Uterus (tissue), 4 donors: ENCODE measurements around the gene NELL1. TPM values are rescaled to one million over a fixed set of nuclear protein-coding genes. Genes with fewer than 3 reads are reported as not detected.

ENCODE experiments used
- DNase-seq, 2 donors: peaks; one replicate each; pipeline ENCODE4 v3.0.0-alpha.2; 2019 to 2020
- H3K27ac ChIP-seq, 2 donors: fragments of 200-600 bp; sonication (generic); 1 replicate in 1 of 2; 2 replicates in 1 of 2; pipeline ENCODE4 v1.5.1; 2016 to 2018
- H3K27me3 ChIP-seq, 2 donors: fragments of 200-600 bp; sonication (generic); one replicate each; pipeline ENCODE4 v1.5.1; 2018 to 2019; ENCODE audit warnings: control low read depth in 1 of 2
- H3K36me3 ChIP-seq, 2 donors: fragments of 200-600 bp; sonication (generic); one replicate each; pipeline ENCODE4 v1.5.1; 2019; ENCODE audit warnings: control low read depth in 1 of 2
- H3K4me1 ChIP-seq, 2 donors: fragments of 200-600 bp; sonication (generic); one replicate each; pipeline ENCODE4 v1.5.1; 2018 to 2019; ENCODE audit warnings: control low read depth in 1 of 2
- H3K4me3 ChIP-seq, 2 donors: fragments of 200-600 bp; sonication (generic); 1 replicate in 1 of 2; 2 replicates in 1 of 2; pipeline ENCODE4 v1.5.1; 2018 to 2019; ENCODE audit warnings: mild to moderate bottlenecking in 1 of 2
- H3K9me3 ChIP-seq, 2 donors: fragments of 200-600 bp; sonication (generic); one replicate each; pipeline ENCODE4 v1.5.1; 2019; ENCODE audit warnings: control low read depth in 1 of 2
- CTCF ChIP-seq, 4 experiments: fragments of 200-600 bp in 2 of 4; fragments of 450-650 bp in 2 of 4; sonication (generic) in 2 of 4; IDR thresholded peaks; one replicate each; pipeline ENCODE4 v1.5.1; 2016 to 2019; ENCODE audit warnings: antibody characterized with exemption in 4 of 4, mild to moderate bottlenecking in 2 of 4, moderate library complexity in 1 of 4
- POLR2A ChIP-seq, 2 donors: fragments of 450-650 bp; IDR thresholded peaks; one replicate each; pipeline ENCODE4 v1.6.1; 2016; ENCODE audit warnings: antibody characterized with exemption in 2 of 2, mild to moderate bottlenecking in 1 of 2, moderate library complexity in 1 of 2
- intact Hi-C: fragments of 100-400 bp; cut with DNase I; formaldehyde crosslinking; loops from one replicate; pipeline ENCODE4 v1.15.1; 2023; ENCODE audit warnings: low total_unique reads
- total RNA-seq, 4 donors: library from RNA; depleted of rRNA in 3 of 4; stranded (reverse); fragments of >200 nt in 3 of 4; gene quantifications; one replicate each; pipeline versions ENCODE4 v1.1.0 to v1.2.4, GENCODE V29; 2014 to 2023
- donor health status: DM: yes; HTN: yes; CAD: no.

Gene NELL1
- total RNA-seq, 4 donors from 2014 or later: 0.34 to 25.1 TPM; not detected in 2

GRCh38 chr11:20865161-20865560, 195.8 kb downstream of the NELL1 start:
- no peak for DNase-seq
- no peaks in the 10 kb centered on the region for H3K4me1 ChIP-seq
- no peaks in the 10 kb centered on the region for H3K36me3 ChIP-seq
- TF ChIP-seq POLR2A (IDR thresholded peaks at IDR 0.05) (no peak), CTCF (IDR thresholded peaks at IDR 0.05) (no peak)
- intact Hi-C loops: no loop called here
- H3K27ac ChIP-seq: no peak overlapping the region
- H3K4me3 ChIP-seq: no peak overlapping the region
- no peaks in the 10 kb centered on the region for H3K27me3 ChIP-seq
- H3K9me3 ChIP-seq: no peaks in the 10 kb centered on the region

- Histone ChIP-seq H3K4me3 (no peak overlapping the region), H3K36me3 (no peaks in the 10 kb centered on the region), H3K4me1 (no peaks in the 10 kb centered on the region), H3K9me3 (no peaks in the 10 kb centered on the region), H3K27me3 (no peaks in the 10 kb centered on the region), H3K27ac (no peak overlapping the region)
- TF ChIP-seq CTCF (IDR thresholded peaks at IDR 0.05) (no peak), POLR2A (IDR thresholded peaks at IDR 0.05) (no peak)
- no peak for DNase-seq
- intact Hi-C loops: no loop called here
These were observed 199.7 kb downstream of the NELL1 start for GRCh38 chr11:20869123-20869522.

GRCh38 chr11:20873054-20873453, 203.7 kb downstream of the NELL1 start:
- intact Hi-C loops: no loop called here
- TF ChIP-seq CTCF (IDR thresholded peaks at IDR 0.05) (no peak), POLR2A (IDR thresholded peaks at IDR 0.05) (no peak)
- no peak overlapping the region for H3K4me3 ChIP-seq
- no peak overlapping the region for H3K27ac ChIP-seq
- no peaks in the 10 kb centered on the region for H3K4me1 ChIP-seq
- H3K27me3 ChIP-seq: no peaks in the 10 kb centered on the region
- DNase-seq: no peak
- no peaks in the 10 kb centered on the region for H3K36me3 ChIP-seq
- no peaks in the 10 kb centered on the region for H3K9me3 ChIP-seq

- no peaks in the 10 kb centered on the region for H3K4me1 ChIP-seq
- no peak overlapping the region for H3K4me3 ChIP-seq
- no peaks in the 10 kb centered on the region for H3K27me3 ChIP-seq
- intact Hi-C loops: no loop called here
- TF ChIP-seq CTCF (IDR thresholded peaks at IDR 0.05) (no peak), POLR2A (IDR thresholded peaks at IDR 0.05) (no peak)
- no peaks in the 10 kb centered on the region for H3K36me3 ChIP-seq
- H3K9me3 ChIP-seq: no peaks in the 10 kb centered on the region
- DNase-seq: no peak
- H3K27ac ChIP-seq: no peak overlapping the region
These were observed 205.0 kb downstream of the NELL1 start for GRCh38 chr11:20874358-20874757.

- Histone ChIP-seq H3K4me3 (no peak overlapping the region), H3K4me1 (no peaks in the 10 kb centered on the region), H3K9me3 (no peaks in the 10 kb centered on the region), H3K27me3 (no peaks in the 10 kb centered on the region), H3K36me3 (no peaks in the 10 kb centered on the region), H3K27ac (no peak overlapping the region)
- DNase-seq: no peak
- intact Hi-C loops: no loop called here
- no peak for TF ChIP-seq POLR2A (IDR thresholded peaks at IDR 0.05)
- no peak for TF ChIP-seq CTCF (IDR thresholded peaks at IDR 0.05)
These were observed 206.5 kb downstream of the NELL1 start for GRCh38 chr11:20875889-20876288.
